Osteoblast (primary cell): Measurements from ENCODE around the gene ZNF804B. TPM values are rescaled to one million over a fixed set of nuclear protein-coding genes. Genes with fewer than 3 reads are reported as not detected.

Experiments
- DNase-seq: peaks from one replicate; pipeline ENCODE4 v3.0.0; 2011; ENCODE audit warnings: low spot score, mixed read lengths; ENCODE audit not compliant: insufficient read length; ENCODE audit errors: missing footprints
- H2AFZ ChIP-seq: 2 replicates; pipeline ENCODE4 v1.6.0; 2011; ENCODE audit warnings: mild to moderate bottlenecking, low read length
- H3K27ac ChIP-seq: 2 replicates; pipeline ENCODE4 v1.5.1; 2011; ENCODE audit warnings: mild to moderate bottlenecking, low read depth, low read length, moderate library complexity
- H3K27me3 ChIP-seq: 2 replicates; pipeline ENCODE4 v1.6.0; 2012; ENCODE audit warnings: mild to moderate bottlenecking, control low read depth, inconsistent platforms, low read length, moderate library complexity; ENCODE audit not compliant: insufficient read depth
- H3K36me3 ChIP-seq: 2 replicates; pipeline ENCODE4 v1.5.1; 2011; ENCODE audit warnings: mild to moderate bottlenecking, low read length, control low read depth, moderate library complexity; ENCODE audit not compliant: insufficient read depth
- H3K4me1 ChIP-seq: 2 replicates; pipeline ENCODE4 v1.5.1; 2011; ENCODE audit warnings: mild to moderate bottlenecking, low read length, control low read depth, moderate library complexity; ENCODE audit not compliant: insufficient read depth
- H3K4me2 ChIP-seq: 2 replicates; pipeline ENCODE4 v1.6.0; 2011; ENCODE audit warnings: mild to moderate bottlenecking, low read length; ENCODE audit not compliant: insufficient read depth
- H3K4me3 ChIP-seq: fragments of 200-600 bp; sonication (generic); 3 replicates; pipeline ENCODE4 v1.5.1; 2012; ENCODE audit warnings: mild to moderate bottlenecking, low read length, inconsistent platforms; ENCODE audit not compliant: insufficient read depth
- H3K79me2 ChIP-seq: 2 replicates; pipeline ENCODE4 v1.6.0; 2012; ENCODE audit warnings: mild to moderate bottlenecking, low read length, control low read depth, inconsistent platforms; ENCODE audit not compliant: insufficient read depth
- H3K9me3 ChIP-seq: 2 replicates; pipeline ENCODE4 v1.5.1; 2011; ENCODE audit warnings: low read depth, low read length, control low read depth
- H4K20me1 ChIP-seq: 2 replicates; pipeline ENCODE4 v1.6.0; 2012; ENCODE audit warnings: mild to moderate bottlenecking, low read length, control low read depth; ENCODE audit not compliant: insufficient read depth
- CTCF ChIP-seq: IDR thresholded peaks from 2 replicates; pipeline ENCODE4 v1.5.1; 2011; ENCODE audit warnings: mild to moderate bottlenecking, low read depth, low read length, moderate library complexity; ENCODE audit errors: extremely low read depth
- total RNA-seq: library from RNA; depleted of rRNA; stranded (reverse); fragments of >200 nt; gene quantifications from 2 replicates; pipeline ENCODE4 v1.2.3, GENCODE V29; 2012

The ZNF804B gene
- total RNA-seq, 1 donor: not detected

- no peak overlapping the region for H3K4me3 ChIP-seq
- H3K27ac ChIP-seq: no peak overlapping the region
- H3K9me3 ChIP-seq: no peaks in the 10 kb centered on the region
- H3K4me2 ChIP-seq: no peak overlapping the region
- TF ChIP-seq CTCF: no peak
- no peaks in the 10 kb centered on the region for H3K79me2 ChIP-seq
- no peaks in the 10 kb centered on the region for H3K27me3 ChIP-seq
- no peak overlapping the region for H2AFZ ChIP-seq
- H4K20me1 ChIP-seq: no peaks in the 10 kb centered on the region
- H3K4me1 ChIP-seq: no peaks in the 10 kb centered on the region
- DNase-seq: no peak
- H3K36me3 ChIP-seq: no peaks in the 10 kb centered on the region
These were observed 411.1 kb downstream of the ZNF804B start for GRCh38 chr7:89170628-89171027.

GRCh38 chr7:89182116-89182515, 422.6 kb downstream of the ZNF804B start:
- H3K4me2 ChIP-seq: no peak overlapping the region
- no peak overlapping the region for H3K4me3 ChIP-seq
- no peaks in the 10 kb centered on the region for H3K79me2 ChIP-seq
- no peaks in the 10 kb centered on the region for H3K36me3 ChIP-seq
- H3K4me1 ChIP-seq: no peaks in the 10 kb centered on the region
- H3K27ac ChIP-seq: no peak overlapping the region
- TF ChIP-seq CTCF: no peak
- H2AFZ ChIP-seq: no peak overlapping the region
- DNase-seq: no peak
- no peaks in the 10 kb centered on the region for H3K27me3 ChIP-seq
- no peaks in the 10 kb centered on the region for H4K20me1 ChIP-seq
- peaks cover 5% of the 10 kb centered on the region for H3K9me3 ChIP-seq

GRCh38 chr7:89183712-89184111, 424.2 kb downstream of the ZNF804B start:
- no peaks in the 10 kb centered on the region for H3K79me2 ChIP-seq
- H3K4me2 ChIP-seq: no peak overlapping the region
- no peak for TF ChIP-seq CTCF
- no peak overlapping the region for H2AFZ ChIP-seq
- H3K27me3 ChIP-seq: no peaks in the 10 kb centered on the region
- H3K9me3 ChIP-seq: peaks cover 5% of the 10 kb centered on the region
- no peaks in the 10 kb centered on the region for H3K36me3 ChIP-seq
- no peak overlapping the region for H3K27ac ChIP-seq
- H4K20me1 ChIP-seq: no peaks in the 10 kb centered on the region
- no peaks in the 10 kb centered on the region for H3K4me1 ChIP-seq
- H3K4me3 ChIP-seq: no peak overlapping the region
- no peak for DNase-seq

GRCh38 chr7:89200758-89201157, 441.3 kb downstream of the ZNF804B start:
- no peak for TF ChIP-seq CTCF
- no peaks in the 10 kb centered on the region for H3K9me3 ChIP-seq
- no peaks in the 10 kb centered on the region for H3K4me1 ChIP-seq

More at GRCh38 chr7:89200758-89201157, 441.3 kb downstream of the ZNF804B start:
- H3K79me2 ChIP-seq: no peaks in the 10 kb centered on the region
- H3K4me2 ChIP-seq: no peak overlapping the region
- H4K20me1 ChIP-seq: no peaks in the 10 kb centered on the region
- H3K27me3 ChIP-seq: no peaks in the 10 kb centered on the region
- H3K27ac ChIP-seq: no peak overlapping the region
- no peaks in the 10 kb centered on the region for H3K36me3 ChIP-seq
- DNase-seq: no peak
- no peak overlapping the region for H2AFZ ChIP-seq
- no peak overlapping the region for H3K4me3 ChIP-seq
